GM21619 (cell line): ENCODE data around the gene LHX3.

Experiments used
- ATAC-seq: cut with Tn5 transposase; IDR thresholded peaks from one replicate; pipeline ENCODE4 v1.9.1; 2021; ENCODE audit not compliant: unreplicated experiment

The LHX3 gene

DNA sequence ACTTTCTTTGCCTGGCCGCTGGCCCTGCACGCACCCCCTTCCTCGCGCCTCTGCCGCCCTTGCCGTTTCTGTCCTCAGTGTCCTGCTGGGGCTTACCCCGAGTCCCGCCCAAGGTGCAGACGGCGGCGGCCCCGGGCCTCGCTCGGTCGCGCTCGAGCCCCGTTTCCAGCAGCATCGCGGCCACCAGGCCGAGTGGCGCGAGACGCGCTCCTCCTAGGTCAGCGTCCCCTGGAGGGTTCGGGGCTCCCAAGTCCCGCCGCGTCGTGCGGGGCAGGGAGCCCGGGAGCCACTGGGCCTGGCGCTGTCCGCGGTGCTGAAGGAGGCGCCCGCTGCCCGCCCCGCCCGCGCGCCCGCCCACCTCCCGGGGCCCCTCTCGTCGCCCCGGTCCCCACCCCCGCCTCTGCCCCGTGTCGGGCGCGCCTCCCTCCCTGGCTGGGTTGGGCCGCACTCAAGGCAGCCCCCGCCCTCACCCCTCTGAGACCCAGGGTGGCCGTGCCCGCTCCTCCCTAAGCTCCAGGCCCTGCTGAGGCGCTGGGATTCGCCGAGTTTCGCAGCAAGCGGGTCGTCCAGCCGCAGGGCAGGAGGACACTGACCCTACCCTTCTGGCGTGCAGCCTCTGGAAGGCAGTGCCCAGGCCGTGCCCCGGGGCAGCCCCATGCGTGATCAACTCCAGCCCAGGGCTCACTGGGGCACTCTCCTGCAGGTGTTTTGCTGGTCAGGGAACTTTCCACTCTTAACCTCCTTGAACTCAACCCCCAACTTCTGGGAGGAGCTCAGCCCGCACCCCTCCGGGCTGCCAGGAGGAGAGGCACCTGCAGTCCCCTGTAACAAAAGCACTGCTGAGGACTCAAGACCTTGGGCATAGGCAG is at the start of gene LHX3:
Gene LHX3 (minus strand): TSS at position 291 of the 869 bp plus-strand sequence. CDS start 116 bp downstream, at position 175.
- no peak for ATAC-seq

DNA sequence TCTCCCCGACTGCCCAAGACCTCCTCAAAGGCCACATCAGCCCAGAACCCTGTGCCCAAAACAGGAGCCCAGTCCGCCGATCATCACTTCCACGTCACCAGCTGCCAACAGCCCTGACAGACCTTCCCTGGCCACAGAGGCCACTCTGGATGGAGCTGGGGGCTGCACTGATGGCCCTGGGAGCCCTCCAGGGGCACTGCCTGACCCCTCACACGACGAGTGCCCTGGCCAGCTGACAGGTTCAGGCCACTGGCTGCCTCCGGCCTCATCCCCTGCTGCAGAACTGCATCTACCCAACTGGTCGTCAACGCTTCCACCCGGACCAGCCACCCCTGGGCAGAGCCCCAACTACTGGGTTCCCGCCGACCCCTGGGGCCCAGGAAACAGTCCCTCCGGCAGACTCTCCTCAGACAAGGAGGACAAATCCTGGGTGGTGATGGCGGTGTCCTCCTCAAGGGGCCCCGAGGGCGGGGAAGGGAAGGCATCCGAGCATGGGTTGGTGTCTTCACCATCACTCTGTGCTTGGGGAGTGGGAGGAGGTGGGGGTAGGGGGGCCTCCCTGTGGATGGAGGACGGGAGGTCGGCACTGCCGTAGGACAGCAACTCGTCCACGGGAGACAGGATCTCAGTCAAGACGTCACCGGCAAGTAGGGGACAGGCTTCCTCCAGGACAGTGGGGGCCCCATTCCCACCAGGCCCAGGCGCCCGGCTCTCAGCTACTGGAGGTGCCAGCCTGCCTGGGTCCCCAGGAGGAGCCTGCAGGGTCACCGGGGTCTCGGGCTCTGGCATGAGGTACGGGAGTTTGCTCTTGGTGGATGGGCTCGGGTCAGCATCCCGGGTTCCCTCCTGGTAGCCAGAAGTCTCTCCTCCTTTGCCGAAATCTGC is 48.6 kb upstream of the LHX3 start:
- ATAC-seq = no peak

DNA sequence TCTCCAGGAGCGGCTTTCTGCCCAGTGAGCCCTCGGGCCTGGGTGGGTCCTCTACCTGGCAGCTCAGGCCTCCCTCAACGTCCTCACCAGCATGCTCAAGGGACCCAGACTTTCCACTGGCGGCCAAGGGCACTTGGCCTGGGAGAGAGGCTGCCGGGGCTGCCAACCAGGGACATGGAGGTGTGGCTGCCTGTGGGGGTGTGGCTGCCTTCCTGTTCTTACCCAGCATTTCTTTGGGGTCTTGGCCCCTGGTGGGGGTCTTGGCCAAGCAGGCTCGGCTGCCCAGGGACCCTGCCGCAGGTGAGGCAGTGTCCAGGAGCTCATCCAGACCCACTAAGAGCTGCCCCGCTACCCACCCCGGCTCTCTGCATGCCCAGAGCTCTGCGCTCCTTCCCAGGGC is 47.9 kb upstream of the LHX3 start:
- ATAC-seq = no peak

DNA sequence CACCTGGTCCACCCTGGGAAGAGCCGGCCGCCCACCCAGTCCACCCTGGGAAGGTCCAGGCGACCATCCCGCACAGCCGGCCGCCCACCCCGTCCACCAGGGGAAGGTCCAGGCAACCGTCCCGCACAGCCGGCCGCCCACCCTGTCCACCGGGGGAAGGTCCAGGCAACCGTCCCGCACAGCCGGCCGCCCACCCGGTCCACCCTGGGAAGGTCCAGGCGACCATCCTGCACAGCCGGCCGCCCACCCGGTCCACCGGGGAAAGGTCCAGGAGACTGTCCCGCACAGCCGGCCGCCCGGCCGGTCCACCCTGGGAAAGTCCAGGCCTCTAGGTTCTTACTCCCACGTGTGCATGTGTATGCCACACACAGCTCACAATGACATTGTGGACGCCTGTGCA is 47.4 kb upstream of the LHX3 start:
- ATAC-seq = no peak

DNA sequence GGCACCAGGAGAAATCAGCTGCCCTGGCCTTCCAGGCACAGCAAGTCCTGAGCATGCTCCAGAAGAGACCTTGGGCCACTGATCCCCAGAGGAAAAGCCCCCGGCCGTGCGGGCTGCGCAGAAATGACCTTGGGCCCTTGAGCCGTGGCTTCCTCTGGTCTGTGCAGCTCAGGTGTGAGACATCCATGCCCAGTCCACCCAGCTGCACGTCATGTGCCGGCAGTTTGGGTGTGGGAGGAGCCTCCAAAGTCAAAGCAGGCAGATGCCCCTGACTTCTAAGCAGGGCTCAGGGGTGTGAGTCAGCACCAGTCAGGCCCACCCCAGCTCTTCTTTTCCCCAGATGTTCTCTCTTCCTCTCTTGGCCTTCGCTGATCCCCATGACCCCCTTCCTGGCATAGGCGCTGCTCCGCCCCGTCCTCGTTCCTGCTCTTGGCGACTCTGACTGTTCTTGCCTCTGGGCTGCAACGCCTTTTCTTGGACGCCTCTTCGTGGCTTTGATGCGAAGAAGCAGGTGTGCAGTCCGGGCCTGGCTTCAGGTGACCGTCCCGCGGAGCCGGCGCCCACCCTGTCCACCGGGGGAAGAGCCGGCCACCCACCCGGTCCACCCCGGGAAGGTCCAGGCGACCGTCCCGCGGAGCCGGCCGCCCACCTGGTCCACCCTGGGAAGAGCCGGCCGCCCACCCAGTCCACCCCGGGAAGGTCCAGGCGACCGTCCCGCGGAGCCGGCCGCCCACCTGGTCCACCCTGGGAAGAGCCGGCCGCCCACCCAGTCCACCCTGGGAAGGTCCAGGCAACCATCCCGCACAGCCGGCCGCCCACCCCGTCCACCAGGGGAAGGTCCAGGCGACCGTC is 46.6 kb upstream of the LHX3 start:
- ATAC-seq = no peak

DNA sequence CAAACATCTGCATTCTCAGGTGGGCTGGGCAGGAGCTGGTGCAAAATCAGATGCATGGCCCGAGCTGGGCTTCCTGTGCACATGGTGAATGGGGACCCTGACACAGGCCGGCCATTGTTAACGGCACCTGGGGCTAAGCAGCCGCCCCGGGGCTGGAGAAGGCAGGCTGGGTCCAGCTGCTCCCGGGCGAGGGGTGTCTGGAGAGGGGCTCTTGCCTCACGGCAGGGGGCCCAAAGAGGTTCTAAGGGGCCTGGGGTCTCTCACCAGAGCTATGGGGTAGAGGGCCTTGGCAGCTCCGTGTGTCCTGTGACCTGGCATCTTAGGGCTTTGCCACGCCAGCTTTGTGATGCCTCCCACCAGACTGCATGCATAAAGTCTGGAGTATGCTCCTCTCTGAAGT is 45.7 kb upstream of the LHX3 start:
- ATAC-seq = no peak

DNA sequence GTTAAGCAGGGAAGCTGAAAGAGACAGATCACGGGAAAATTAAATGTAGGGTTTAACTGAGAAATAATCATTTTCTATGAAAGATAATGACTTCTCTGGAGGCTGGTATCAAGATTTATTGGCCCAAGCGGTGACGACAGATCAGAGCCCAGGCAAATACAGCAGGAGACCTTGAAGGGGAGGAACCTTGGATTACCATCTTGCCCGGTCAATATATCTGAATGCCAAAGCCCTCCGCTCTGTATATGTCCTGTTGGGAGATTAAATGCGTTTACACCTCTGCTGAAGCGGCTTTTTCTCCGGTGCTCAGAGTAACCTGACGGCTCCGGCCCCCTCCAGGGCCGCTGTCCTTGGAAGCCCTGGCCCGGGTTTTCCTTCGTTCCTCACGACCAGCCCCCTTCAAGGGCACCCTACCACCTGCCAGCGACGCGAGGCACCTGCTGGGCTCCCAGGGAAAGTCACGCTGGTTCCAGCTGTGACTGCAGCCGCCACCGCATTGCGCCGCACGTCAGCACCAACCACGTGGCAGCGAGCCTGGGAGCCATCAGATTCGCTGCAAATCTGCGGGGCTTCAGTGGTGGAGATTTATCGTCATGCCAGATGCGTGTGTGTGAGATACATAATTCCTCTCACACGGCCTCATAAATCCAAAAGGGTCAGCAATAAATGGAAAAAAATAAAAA is 45.1 kb upstream of the LHX3 start:
- no peak for ATAC-seq

DNA sequence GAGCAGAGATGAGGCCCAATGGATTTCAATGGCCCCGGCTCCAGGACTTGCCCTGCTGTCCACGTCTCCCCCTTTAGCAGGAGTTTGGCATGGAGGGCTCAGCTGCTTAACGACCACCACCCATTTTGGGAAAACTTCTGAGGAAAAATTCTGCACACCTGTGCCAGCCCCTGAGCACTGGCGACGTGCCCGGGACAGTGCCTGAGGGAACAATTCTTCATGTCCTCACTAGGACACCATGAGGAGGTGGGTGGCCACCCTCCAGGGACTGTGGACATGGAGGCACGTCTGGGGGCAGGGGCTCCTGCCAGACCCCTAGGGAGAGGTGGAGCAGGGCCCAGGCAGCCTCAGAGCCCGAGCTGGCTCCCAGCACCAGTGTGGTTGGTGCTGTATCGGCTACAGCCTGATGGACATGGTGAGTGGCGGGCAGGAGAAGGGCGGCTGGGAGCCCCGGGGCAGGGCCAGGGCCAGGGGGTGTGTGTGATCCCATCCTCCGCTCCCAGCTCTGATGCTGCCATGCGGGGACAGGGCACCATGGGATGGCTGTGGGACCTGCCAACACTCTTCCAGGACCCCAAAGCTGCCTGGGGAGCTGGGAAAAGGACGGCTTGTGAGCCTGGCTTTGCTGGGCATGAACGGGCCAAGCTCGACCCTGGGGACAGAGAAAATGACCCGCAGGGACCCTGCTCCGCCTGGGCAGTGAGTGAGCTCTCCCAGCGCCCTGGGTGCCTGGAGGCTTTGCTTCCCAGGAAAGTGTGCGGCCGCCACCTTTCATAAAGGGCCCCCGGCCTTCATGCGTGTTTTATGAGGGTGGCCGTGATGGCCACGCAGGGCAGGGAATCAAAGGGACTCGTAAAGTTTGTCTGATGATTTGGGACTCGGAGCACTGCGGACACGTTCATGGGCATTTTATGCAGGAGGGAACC is 44.3 kb upstream of the LHX3 start:
- ATAC-seq = no peak

DNA sequence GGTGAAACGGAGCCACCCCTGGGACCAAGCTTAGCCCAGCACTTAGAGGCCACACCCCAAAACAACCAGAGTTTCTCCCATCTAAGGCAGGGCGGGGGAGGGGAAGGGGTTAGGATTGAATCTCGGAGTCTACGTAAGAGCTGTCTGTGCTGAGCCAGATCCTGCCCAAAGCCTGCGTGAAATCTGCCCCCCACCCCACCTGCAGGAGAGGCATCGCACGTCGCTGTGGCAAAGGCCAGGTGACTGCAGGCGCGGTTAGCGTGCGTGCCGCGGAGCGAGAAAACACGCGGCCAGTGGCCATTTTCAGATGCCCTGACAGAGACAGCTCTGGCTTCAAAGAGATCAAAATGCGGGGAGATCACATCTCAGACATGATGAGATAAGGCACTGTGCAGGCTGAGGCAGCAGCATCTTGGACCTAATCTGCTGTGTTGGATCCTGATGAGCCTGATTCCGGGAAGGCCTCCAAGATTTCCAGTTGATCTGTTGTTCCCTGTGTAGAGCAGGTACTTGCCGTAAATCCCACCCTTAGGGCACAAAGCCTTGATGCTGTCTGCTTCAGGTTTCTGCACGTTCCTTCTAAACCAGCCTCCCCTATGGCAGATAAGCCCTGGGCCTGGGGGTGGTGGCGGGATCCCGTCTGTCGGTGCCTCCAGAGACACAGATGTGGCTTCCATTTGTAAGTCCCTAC is 43.2 kb upstream of the LHX3 start:
- ATAC-seq = no peak

DNA sequence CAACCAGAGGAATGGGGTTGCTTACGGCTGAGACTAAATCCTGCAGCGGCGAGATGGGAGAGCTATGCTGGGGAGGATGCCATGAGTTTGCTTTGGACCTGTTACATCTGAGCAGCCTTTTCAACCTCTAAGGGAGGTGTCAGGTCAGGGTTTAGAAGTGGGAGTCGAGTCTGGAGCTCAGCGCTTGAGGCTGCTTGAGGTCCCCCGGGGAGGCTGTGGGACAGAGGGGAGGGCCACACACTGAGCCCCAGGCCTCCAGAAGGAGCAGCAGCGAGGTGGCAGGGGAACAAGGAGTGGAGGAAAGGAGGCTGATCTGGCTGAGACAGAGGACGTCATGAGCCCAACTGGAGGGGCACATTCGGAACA is 42.6 kb upstream of the LHX3 start:
- ATAC-seq = no peak

DNA sequence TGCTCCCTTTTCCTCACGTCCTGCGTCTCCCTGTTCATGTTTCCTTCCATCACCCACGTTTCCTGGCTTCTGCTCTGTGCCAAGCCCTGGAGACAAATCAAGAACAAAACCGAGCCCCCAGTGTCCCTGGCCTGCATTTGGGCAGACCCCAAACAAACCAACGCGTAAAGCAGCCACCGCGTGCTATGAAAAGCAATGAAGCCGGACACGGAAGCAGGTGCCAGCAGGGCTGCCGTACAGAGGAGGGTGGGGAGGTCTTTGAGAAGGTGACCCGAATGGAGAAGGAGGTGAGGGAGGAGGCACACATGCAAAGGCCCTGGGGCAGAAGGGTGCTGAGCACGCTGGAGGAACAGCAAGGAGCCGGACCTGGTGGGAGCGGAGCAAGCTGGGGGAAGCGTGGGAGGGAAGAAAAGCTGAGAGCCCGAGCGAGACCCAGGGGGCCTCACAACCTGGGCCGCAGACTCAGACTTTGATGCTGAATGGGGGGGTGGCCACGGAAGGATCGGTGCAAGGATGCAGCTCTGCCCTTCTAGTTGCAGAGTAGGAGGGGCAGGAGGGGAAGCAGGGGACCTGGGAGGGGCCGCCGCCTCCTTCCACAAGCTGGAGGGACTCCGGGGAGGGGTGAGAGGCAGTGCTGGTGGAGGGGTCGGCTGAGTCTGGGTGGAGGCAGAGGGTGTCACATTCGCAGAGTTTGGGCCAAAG is 42.1 kb upstream of the LHX3 start:
- ATAC-seq = no peak

DNA sequence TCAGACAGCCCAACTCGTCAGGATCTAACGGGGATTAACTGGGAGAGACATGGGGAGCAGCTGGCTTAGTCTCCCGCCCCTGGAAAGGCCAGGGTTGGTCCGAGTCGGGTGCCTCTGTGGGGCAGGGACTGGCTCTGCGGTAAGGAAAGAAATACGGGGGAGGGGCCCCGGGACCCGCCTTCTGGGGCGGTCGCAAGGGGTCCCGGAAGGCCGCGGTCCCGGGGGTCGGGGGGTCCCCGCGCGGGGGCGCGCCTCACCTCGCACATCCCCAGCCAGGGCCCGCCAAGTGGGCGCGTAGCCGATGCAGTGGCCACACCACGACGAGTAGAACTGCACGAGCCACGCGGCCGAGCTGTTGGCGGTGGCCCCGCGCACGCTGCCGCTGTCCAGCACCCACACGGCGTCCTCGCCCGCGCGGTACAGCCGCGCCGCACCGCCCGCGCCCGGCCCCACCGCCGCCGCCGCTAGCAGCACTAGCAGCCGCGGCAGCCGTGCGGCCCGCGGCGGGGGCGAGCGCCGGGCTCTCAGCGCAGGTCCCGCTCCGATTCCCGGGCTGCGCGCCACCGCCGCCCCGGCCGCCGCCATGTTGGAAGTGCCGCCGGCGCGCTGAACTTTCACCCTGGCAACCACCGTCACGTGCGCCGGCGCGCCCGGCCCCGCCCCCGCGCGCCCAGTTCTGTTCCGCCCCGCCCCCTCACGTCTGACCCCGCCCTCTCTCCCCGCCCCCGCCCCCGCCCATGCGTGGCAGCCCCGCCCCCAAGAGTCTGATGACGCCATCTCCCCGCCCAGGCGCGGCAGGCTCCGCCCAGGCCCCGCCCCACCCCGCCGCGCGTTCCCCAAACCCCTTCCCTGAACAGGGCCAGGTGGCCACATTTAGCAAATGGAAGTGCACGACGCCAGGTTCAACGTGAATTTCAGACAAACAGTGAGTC is 40.6 kb upstream of the LHX3 start, which contains the start of gene QSOX2:
Gene QSOX2 (minus strand): TSS at position 594 of the 932 bp plus-strand sequence. CDS start 9 bp downstream, at position 585.
- peak; percentile 31 for ATAC-seq

DNA sequence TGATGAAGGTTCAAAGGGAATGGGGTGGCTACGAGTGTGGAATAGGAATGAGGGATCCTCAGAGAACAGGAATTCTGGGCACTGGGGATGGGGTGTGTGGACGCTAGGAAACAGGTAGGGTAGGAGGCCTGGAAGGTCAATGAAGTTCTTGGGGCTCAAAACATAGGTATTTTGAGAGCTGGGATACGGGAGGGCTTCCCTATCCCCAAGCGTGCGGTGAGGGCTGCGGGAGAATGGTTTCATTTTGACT is 40.0 kb upstream of the LHX3 start:
- no peak for ATAC-seq

DNA sequence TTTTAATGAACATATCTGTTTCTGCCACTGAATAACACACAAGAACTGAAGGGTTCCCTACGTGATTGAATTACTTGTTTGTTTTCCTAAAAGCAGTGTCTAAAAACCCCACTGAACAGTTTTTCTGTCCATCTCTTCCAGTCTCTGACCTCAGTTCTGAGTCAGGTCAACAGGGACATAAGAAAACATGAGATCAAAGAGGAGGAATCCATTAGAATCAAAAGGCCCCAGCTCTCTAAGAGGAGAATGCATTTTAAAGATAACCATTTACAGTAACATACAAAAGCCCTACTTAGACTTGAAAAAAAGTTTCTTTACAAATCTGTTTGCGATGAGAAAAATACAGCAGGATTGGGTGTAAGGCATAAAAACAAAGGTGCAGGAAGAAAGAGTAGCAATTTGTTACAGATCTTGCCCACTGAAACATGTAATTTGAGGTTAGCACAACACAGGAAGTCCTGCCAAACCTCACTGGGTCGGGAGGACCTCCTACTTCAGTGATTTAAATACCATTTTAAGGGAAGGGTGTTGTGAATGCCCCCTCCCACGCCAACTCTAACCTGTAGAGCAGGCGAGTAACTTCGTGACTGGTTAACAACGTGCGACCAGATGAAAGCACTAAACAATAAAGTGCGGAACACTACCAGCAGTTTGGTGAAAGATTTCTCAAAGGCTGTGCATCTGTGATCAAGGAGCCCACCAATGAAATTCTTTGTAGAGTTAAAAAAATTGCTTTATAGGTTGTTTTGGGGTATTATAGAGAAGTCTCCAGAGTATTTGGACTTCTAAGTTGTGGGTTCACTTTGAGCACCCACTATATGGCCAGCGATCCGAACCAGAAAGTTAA is 39.4 kb upstream of the LHX3 start:
- peak; percentile 33 for ATAC-seq

DNA sequence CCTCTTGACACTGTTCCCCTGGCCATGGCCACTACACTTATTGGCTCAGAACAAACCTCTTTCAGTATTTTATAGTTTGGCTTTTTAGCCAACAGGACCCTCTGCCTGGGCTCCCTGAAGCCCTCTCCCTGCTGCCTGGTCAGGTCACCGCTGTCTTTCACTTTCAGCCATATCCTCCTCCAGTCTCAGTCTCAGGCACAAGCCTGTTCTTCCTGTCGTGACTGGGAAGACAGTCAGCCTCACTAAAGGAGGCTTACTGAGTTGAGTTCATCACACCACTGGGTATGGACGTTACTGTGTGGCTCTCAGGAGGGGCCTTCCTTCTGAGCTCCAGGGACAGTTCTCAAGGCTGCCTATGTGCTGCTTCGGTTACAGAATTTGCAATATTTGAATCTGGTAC is 38.7 kb upstream of the LHX3 start:
- no peak for ATAC-seq

DNA sequence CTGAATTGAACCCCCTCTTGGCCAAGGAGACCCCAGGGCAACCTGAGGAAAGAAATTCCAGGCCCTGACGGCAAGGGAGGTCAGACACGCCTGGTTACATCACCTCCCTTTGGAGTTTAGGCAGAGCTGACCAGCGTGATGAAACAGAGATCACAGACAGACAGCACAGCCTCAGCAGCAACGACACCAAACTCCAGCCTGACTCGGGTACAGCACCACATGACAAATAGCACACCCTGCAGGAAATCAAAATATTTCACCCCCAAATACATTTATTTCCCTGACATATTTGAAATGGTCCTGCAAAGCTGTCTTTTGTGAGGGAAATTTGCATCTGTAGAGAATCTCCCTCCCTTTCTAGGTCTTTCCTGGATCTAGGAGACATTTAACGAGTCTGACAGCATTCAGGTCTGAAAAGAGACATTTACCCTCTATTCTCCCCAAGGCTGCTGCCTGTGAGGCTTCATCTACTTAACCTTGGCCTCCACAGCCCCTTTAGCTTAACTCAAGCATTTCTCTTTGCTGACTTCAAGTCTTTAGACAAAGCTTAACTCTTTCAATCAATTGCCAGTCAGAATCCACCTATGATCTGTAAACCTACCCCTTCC is 38.1 kb upstream of the LHX3 start:
- ATAC-seq = no peak
